GM11168 (cell line): Measurements from ENCODE around the gene CDH4.

Source experiments
- in situ Hi-C: fragments of 300-500 bp; cut with MboI; formaldehyde crosslinking; loops from one replicate; pipeline ENCODE4 v1.12.0; 2022; ENCODE audit warnings: low sequenced_read_pairs; ENCODE audit not compliant: unreplicated experiment

The CDH4 gene

GRCh38 chr20:61500791-61501321, 248.8 kb downstream of the CDH4 start:
- in situ Hi-C loops = no loop called here

DNA sequence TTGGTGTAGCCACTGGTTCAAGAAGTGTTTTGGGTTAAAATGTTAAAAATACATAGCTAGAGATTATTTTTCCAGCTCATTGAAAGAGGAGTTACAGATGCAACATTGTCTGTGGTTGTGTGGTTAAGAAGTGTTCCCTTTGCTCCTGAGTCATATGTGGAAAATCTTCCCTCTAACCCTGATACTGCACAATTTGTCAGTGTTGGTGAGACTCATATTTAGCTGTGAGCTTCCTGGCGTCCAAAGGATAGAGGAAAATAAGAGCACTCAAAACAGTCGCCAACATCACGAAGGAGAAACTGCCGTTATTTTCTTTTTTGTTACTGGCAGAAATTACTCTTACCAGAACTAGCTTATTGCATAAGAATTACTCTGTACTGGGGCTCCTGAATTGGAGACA, 250.4 kb downstream of the CDH4 start:
- in situ Hi-C loops = no loop called here

DNA sequence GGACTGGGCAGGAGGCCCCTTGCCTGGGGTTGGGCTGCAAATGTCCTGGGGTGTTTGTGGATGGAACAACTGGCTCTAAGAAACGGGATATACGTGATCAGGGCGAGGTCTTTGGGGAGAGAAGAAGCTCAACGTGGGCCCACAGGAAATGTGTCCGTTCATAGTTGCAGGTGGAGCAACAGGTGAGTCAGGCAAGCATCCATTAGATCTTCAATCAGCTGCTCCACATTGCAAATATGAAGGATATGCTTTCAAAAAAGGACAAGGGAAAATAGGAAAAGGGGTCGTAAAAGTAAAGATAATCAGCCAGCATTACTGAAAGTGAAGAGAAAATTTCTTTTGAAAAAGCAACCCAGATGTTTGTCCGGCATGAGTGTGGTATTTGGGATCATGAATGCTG, 251.0 kb downstream of the CDH4 start:
- in situ Hi-C loops = no loop called here

DNA sequence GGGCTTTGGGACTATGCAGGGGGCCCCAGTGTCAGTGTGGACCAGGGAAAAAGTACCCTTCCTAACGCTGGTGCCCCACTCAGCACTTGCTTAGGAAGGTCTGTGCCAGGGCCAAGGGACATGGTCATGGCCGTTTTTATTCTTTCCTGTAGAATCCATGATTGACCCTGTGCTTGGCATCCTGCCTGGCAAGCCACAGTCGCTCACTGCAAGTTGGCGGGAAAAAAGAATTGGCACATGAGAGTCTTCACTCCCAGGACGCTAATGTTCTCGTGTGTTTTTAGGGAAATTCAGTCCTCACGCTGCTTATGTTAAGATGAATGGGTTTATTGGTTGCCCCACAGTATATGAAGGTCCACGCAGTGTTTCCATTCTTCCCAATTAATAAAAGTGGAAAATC, 253.4 kb downstream of the CDH4 start:
- in situ Hi-C loops = no loop called here

- in situ Hi-C loops = no loop called here
These were observed 255.7 kb downstream of the CDH4 start for GRCh38 chr20:61507778-61508177.

DNA sequence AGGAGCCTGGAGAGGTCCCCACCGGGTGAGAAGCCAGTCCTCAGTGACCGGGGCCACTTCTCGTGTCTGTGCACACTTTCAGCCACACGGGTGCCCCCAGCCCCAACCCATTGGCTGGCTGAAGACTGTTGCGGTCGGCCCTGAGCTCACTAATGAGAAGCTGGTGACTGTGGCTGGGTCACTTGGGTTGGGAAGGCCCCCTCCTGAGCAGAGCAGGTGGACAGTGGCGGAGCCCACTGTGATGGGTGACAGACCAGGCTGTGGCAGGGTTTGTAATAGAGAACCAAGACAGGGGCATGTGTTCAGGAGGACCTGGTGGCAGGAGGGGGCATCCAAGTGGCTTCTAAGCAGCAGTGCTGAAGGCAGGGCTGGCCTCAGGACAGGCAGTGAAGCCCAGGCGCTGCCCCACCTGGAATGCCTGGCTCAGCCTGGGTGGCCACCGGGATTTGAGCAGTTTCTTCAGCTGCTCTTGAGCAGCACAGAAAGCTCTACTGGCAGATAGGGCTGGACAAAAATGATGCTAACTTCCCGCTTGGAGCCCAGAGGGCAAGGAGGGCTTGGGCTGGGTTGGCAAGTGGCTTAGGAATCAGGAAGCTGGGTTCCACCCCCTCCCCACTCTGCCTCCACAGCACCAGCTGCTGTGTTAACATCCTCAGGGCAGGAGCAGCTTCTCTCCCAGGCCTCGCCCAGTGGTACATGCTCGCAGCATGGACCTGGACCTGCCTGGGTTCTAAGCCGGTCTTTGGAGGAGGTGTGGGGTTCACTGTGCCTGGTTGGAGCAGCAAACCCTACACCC, 256.4 kb downstream of the CDH4 start:
- in situ Hi-C loops = no loop called here

DNA sequence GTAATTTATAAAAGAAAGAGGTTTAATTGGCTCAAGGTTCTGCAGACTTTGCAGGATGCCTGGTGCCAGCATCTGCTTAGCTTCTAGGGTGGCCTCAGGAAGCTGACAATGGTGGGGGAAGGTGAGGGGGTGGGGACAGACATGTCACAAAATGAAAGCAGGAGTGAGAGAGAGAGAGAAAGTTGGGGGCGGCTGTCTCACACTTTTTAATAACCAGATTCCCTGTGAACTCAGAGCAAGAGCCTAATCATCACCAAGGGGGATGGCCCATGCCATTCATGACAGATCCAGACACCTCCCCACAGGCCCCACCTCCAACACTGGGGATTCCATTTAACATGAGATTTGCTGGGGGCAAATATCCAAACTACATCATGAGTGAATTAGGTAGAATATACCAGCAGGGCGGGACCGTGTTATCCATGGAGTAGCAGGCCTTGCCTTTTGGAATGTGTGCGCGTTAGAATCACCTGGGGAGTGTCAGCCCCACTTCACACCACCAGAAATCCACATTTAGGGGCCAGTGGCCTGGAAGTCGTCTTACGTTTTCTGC, 258.8 kb downstream of the CDH4 start:
- in situ Hi-C loops = no loop called here

DNA sequence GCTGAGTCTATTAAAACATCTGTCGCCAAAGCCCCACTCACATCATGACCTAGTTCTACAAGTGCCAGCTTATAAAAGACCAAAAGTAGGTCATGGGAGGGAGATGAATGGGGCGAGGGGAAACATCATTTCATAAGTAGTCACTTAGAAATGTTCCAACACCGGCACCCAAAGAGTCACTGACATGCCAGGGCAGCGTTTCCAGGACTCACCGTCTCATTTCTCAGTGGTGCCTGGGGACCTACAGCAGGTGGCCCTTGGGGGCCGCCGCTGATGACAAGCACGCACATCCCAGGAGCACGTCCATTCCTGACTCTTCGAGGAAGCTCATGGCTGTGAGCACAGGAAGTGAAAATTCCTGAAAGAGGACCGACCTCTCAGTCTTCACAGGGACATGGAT, 260.4 kb downstream of the CDH4 start:
- in situ Hi-C loops = no loop called here

DNA sequence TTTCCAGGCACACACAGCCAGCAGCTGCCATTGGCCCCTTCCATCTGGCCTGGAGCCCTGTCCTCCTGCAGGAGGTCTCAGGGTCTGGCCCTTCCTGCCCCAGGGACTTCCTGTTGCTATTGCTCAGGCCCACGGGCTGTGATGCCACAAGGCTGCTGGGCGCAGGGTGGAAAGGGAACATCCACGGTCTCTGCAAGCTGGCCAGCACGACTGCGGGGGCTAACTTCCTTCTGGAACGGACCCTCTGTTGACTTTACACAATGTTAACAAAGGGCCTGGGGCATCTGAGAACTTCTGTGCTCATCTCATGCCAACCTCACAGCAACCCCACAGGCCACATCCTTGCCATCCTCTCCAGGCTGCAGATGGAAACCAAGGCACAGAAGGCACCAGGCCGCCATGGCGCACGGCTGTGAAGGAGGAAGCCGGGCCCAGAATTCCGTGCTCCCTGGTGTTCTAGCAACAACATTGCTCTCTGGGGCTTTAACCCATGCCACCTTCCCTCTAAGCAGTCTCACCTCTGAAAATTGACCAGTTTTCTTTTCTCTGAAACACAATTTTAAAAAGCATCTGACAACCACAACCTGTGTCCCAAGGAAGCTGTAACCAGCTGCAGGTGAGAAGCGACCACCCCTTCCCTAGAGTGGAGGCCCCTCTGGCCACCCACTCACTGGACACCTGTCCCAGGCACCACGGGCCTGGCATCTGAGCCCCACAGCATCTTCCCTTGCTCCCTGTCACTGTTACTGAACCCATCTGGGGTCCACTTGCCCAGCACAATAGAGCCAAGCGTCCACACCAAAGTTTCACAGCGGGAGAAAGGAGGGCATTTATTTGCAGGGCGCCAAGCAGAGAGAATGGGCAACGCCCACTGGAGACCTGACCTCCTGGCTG, 261.3 kb downstream of the CDH4 start:
- in situ Hi-C loops = no loop called here

GRCh38 chr20:61514018-61514365, 261.9 kb downstream of the CDH4 start:
- in situ Hi-C loops = no loop called here

DNA sequence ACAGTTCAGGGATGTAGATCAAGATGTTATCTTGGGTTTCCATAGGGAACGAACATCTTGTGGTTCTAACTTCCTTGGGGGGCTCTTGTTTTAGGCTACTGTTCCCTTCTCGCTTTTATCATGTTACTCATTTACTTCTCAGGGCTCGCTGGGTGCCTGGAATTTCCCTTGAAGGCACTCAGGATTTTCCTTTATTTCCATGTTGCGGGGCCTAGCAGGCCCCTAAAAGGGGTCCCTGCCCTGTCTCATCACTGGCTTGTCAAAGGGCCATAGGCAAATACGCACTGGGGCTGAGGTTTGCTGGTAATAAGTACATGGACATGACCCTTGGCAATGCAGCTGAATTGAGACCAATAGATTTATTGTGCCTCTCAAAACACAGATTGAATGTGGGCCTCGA, 262.3 kb downstream of the CDH4 start:
- in situ Hi-C loops = no loop called here

- in situ Hi-C loops = no loop called here
These were observed 262.9 kb downstream of the CDH4 start for GRCh38 chr20:61514805-61515505.

DNA sequence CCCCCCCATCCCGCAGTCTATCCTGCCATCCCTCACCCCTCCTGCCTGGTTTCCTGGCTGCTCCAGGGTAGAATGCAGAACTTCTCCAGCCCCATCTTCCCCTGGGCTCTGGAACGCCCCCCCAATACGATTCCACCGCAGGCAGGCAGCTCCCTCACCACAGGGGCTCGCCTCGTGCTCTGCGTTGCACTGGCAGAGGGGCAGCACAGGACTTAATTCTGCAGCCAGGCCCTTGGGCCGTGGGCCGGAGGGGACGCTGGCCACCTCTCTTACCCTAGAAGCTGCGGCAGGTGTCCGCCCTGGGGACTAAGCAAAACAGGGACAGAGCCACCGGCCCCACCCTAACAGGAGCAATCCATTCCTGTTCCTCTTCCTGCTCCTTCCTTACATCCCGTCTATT, 263.9 kb downstream of the CDH4 start:
- in situ Hi-C loops = no loop called here

- in situ Hi-C loops = no loop called here
These were observed 264.5 kb downstream of the CDH4 start for GRCh38 chr20:61516346-61517208.

GRCh38 chr20:61517419-61517818, 265.4 kb downstream of the CDH4 start:
- in situ Hi-C loops = no loop called here

GRCh38 chr20:61518424-61518951, 266.4 kb downstream of the CDH4 start:
- in situ Hi-C loops = no loop called here

GRCh38 chr20:61519488-61519887, 267.4 kb downstream of the CDH4 start:
- in situ Hi-C loops = no loop called here

DNA sequence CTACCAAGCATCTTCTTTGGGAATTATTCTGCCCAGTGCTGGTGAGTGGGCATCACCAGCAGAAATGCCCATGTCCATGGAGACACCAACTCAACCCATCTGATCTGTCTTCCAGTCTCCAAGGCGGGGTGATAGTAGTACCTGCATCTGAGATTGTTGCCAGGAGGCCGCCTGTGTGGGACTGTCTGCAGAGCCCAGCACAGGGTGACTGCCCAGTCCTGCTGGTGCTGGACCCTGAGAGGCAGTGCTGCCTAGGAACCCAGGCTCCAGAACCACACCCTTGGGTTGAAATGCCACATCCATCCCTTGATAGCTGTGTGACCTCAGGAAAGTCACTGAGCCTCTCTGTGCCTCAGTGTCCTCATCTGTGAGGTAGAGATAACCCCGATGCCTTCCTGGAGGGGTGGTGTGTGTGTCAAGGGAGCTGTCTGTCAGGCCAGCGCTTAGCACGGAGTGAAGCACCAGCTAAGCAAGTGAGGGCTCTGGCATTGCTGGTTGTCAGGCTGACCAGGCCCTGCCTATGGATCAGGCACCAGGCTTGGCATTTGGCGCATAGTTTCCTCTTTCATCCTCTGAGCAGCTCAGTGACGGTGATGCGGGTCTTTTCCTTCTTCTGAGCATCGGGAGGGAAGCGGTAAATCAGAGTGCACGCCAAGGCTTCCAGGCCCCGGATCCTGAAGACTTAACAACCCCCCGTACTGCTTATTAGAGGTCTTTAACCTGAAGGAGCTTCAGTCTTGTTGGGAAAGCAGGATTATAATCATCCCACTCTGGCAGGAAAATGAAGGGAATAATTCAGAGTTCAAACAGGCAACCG, 268.2 kb downstream of the CDH4 start:
- in situ Hi-C loops = no loop called here
